Thoracic aorta (tissue), 2 donors: ENCODE data around the gene MSANTD4. TPM values are rescaled to one million over a fixed set of nuclear protein-coding genes. Genes with fewer than 3 reads are reported as not detected.
"Not testable (repeated sequence)": the region's sequence is repeated elsewhere in the genome, so short reads cannot be mapped to it uniquely, and the experiment has no call there.

Experiments
- ATAC-seq: fragments of 150-250 bp; one replicate; pipeline ENCODE4 v1.8.0; 2017; ENCODE audit warnings: low read depth; ENCODE audit not compliant: insufficient number of reproducible peaks, low FRiP score
- DNase-seq: peaks from one replicate; pipeline ENCODE4 v3.0.0-alpha.2; 2020; ENCODE audit warnings: low spot score
- H3K27ac ChIP-seq, 2 donors: fragments of 200-600 bp; sonication (generic); 1 replicate in 1 of 2; 2 replicates in 1 of 2; pipeline ENCODE4 v1.5.1; 2016; ENCODE audit warnings: mild to moderate bottlenecking in 2 of 2, moderate library complexity in 2 of 2
- H3K27me3 ChIP-seq: fragments of 200-600 bp; sonication (generic); replicated peaks from 2 replicates; pipeline ENCODE4 v1.6.0; 2016; ENCODE audit warnings: mild to moderate bottlenecking; ENCODE audit not compliant: insufficient read depth
- H3K36me3 ChIP-seq: fragments of 200-600 bp; sonication (generic); one replicate; pipeline ENCODE4 v1.5.1; 2016
- H3K4me1 ChIP-seq, 2 donors: fragments of 200-600 bp; sonication (generic); 1 replicate in 1 of 2; 2 replicates in 1 of 2; pipeline versions ENCODE4 v1.5.1 to v1.6.0; 2016; ENCODE audit warnings: low read depth in 2 of 2, mild to moderate bottlenecking in 1 of 2; ENCODE audit not compliant: control insufficient read depth in 1 of 2
- H3K4me3 ChIP-seq: fragments of 200-600 bp; sonication (generic); 2 replicates; pipeline ENCODE4 v1.5.1; 2016; ENCODE audit warnings: mild to moderate bottlenecking
- H3K9me3 ChIP-seq: fragments of 200-600 bp; sonication (generic); 2 replicates; pipeline ENCODE4 v1.5.1; 2016
- total RNA-seq, 2 donors: library from RNA; depleted of rRNA; stranded (reverse); fragments of >200 nt; gene quantifications; one replicate each; pipeline versions ENCODE4 v1.1.0 to v1.2.3, GENCODE V29; 2016
- TF ChIP-seq, protein P1 (sequence below): fragments of 200-600 bp; sonication (generic); IDR thresholded peaks from one replicate; pipeline ENCODE4 v1.5.1; 2019; ENCODE audit warnings: antibody characterized with exemption

MSANTD4 gene
- total RNA-seq, 2 donors from 2014 or later = 19.4 to 24.7 TPM

DNA sequence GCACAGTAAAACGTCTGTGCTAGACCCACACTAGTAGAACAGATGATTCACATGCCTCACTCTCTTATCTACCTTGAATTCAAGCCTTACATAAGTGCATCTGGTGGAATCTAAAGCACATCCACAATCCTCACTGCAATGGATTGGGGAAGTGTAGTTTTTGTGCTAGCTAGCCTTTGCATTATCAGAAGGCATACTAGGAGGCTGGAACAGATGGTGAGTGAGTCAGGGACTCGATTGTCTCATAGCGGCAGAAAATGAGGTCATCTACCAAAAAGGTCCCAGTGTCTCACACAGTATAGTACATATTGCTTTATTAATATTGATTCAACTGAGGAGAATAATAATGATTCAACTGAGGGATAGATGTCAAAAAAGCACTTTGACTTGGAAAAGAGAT lies 9.3 kb downstream of the MSANTD4 start:
- DNase-seq (no peak), ATAC-seq (peak; percentile 88)
- Histone ChIP-seq H3K36me3 (peaks cover 15% of the 10 kb centered on the region), H3K27ac (no peak overlapping the region), H3K27me3 (no peaks in the 10 kb centered on the region), H3K4me1 (peaks cover 7 to 24% of the 10 kb centered on the region in 2 donors), H3K9me3 (no peaks in the 10 kb centered on the region), H3K4me3 (no peak overlapping the region)
- TF ChIP-seq, protein P1, sequence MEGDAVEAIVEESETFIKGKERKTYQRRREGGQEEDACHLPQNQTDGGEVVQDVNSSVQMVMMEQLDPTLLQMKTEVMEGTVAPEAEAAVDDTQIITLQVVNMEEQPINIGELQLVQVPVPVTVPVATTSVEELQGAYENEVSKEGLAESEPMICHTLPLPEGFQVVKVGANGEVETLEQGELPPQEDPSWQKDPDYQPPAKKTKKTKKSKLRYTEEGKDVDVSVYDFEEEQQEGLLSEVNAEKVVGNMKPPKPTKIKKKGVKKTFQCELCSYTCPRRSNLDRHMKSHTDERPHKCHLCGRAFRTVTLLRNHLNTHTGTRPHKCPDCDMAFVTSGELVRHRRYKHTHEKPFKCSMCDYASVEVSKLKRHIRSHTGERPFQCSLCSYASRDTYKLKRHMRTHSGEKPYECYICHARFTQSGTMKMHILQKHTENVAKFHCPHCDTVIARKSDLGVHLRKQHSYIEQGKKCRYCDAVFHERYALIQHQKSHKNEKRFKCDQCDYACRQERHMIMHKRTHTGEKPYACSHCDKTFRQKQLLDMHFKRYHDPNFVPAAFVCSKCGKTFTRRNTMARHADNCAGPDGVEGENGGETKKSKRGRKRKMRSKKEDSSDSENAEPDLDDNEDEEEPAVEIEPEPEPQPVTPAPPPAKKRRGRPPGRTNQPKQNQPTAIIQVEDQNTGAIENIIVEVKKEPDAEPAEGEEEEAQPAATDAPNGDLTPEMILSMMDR = no peak

DNA sequence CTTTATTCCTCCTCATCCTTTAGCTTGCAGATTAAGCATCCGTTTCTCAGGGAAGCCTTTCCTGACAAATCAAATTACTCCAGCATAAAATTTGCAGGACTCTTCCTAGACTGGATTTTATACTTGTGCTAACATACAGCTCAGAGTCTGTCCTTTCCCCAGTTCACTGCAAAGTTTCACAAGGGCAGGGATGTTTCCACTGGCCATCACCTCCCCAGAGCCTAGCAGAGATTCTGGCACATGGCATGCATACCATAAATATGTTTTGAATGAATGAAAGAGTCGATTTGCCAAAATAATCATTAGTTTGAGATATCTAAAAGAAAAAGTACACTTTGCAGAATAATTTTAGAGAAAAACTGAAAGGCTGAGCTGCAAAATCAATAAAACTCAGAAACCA lies 10.6 kb downstream of the MSANTD4 start:
- TF ChIP-seq, protein P1 = no peak
- DNase-seq (no peak), ATAC-seq (no peak)
- Histone ChIP-seq H3K27ac (no peak overlapping the region), H3K4me1 (peaks cover 7 to 21% of the 10 kb centered on the region in 2 donors), H3K9me3 (no peaks in the 10 kb centered on the region), H3K4me3 (no peak overlapping the region), H3K27me3 (no peaks in the 10 kb centered on the region), H3K36me3 (peaks cover 17% of the 10 kb centered on the region)

DNA sequence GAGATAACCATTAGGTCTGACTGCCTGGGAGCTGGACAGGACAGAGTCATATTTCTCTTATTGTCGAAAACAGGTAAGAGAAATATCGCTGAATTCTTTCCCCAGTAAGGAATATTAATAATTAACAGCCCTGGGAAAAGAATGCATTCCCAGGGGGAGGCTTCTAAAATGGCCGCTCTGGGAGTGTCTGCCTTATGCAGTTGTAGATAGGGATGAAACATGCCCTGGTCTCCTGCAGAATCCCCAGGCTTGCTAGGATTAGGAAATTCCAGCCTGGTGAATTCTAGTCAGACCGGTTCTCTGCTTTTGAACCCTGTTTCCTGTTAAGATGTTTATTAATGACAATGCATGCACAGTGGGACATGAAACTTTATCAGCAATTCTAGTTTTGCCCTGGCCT lies 18.9 kb downstream of the MSANTD4 start:
- not testable (repeated sequence) for DNase-seq, H3K27ac ChIP-seq, H3K27me3 ChIP-seq, H3K4me3 ChIP-seq, H3K4me1 ChIP-seq, H3K36me3 ChIP-seq, ATAC-seq
- peaks cover 10% of the 10 kb centered on the region for H3K9me3 ChIP-seq

DNA sequence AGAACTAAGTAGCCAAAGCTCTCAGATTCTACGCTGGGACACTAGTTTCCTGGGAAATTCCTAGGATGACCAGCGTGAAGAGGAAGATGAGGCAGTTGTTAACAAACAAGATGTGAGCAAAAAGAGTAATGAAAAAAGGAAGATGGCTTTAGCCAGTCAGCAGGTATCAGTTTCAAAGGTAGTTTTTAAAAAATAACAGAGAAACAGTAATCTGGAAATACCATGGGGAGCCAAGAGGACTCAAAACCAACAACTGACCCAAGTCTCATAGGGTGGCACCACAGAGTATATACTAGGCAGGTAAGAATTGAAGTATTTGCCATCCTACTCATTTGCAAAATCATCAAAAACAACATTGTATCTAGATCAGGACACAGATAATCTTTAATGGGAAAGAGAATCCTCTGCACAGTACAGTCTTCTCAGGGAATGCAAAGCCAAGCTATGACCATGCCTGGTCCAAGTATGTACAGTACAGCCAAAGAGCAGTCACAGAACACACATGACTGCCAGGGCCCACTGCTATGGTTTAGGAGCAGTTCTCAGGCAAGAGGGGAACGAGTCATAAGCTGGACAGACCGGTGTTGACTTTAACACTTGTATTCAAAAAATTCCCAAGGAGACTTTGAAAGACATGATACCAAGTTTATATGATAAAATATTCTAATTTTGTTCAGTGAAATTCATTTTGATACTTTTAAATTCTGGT lies 20.6 kb downstream of the MSANTD4 start:
- DNase-seq (no peak), ATAC-seq (no peak)
- Histone ChIP-seq H3K27ac (no peak overlapping the region), H3K9me3 (peaks cover 10% of the 10 kb centered on the region), H3K36me3 (peaks cover 8% of the 10 kb centered on the region), H3K4me3 (no peak overlapping the region), H3K4me1 (no peaks in the 10 kb centered on the region), H3K27me3 (no peaks in the 10 kb centered on the region)
- TF ChIP-seq, protein P1 = no peak

DNA sequence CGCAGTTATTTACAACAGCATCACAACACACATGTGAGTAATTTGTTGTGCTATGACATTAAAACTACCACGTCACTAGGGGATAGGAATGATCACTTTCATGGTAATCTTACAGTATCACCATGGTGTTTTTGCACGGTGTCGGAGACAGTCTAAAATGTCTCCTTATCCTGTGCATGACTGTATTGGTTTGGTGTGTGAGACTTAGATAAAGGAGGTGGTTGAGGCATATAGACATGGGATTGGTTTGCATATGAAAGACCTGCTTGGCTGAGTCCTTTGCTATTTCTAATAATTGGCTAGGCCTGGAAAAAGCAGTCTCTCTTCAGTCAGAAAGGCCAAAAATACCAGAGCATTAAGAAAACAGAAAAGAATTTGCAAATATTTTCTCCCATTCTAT lies 30.2 kb downstream of the MSANTD4 start:
- peaks cover 14% of the 10 kb centered on the region for H3K36me3 ChIP-seq
- ATAC-seq (no peak), DNase-seq (no peak)
- TF ChIP-seq, protein P1 = no peak
- no peak overlapping the region for H3K27ac ChIP-seq
- peaks cover 5% of the 10 kb centered on the region for H3K9me3 ChIP-seq
- H3K27me3 ChIP-seq = no peaks in the 10 kb centered on the region
- no peak overlapping the region for H3K4me3 ChIP-seq
- H3K4me1 ChIP-seq = no peaks in the 10 kb centered on the region

DNA sequence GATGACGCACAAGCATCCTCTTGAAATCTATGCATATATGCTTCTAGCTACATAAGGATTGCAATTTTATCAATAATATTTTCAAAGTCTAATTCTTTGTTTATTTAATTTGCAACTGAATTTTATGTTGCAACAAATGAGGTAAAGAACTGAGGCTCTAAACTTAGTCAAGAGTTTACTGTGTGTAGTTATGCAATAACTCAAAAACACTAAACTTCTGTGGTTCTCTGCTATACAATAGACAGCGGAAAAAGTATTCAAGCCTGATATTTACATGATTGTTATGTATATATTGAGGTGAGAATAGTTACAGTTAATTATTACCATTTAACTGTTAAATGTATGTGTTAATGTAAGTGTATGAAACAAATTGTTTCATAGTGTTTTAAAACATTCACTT lies 32.9 kb downstream of the MSANTD4 start:
- TF ChIP-seq, protein P1 = no peak
- DNase-seq (no peak), ATAC-seq (no peak)
- Histone ChIP-seq H3K27ac (no peak overlapping the region), H3K36me3 (peaks cover 2% of the 10 kb centered on the region), H3K27me3 (no peaks in the 10 kb centered on the region), H3K4me3 (no peak overlapping the region), H3K9me3 (peaks cover 5% of the 10 kb centered on the region), H3K4me1 (no peaks in the 10 kb centered on the region)
